HG02610 (cell line): ENCODE data around the gene GPR152.
"Not testable (repeated sequence)": the region's sequence is repeated elsewhere in the genome, so short reads cannot be mapped to it uniquely, and the experiment has no call there.

Experiments
- ATAC-seq: cut with Tn5 transposase; IDR thresholded peaks from one replicate; pipeline ENCODE4 v1.9.1; 2021; ENCODE audit warnings: mild to moderate bottlenecking, moderate library complexity; ENCODE audit not compliant: unreplicated experiment

GPR152 gene

DNA sequence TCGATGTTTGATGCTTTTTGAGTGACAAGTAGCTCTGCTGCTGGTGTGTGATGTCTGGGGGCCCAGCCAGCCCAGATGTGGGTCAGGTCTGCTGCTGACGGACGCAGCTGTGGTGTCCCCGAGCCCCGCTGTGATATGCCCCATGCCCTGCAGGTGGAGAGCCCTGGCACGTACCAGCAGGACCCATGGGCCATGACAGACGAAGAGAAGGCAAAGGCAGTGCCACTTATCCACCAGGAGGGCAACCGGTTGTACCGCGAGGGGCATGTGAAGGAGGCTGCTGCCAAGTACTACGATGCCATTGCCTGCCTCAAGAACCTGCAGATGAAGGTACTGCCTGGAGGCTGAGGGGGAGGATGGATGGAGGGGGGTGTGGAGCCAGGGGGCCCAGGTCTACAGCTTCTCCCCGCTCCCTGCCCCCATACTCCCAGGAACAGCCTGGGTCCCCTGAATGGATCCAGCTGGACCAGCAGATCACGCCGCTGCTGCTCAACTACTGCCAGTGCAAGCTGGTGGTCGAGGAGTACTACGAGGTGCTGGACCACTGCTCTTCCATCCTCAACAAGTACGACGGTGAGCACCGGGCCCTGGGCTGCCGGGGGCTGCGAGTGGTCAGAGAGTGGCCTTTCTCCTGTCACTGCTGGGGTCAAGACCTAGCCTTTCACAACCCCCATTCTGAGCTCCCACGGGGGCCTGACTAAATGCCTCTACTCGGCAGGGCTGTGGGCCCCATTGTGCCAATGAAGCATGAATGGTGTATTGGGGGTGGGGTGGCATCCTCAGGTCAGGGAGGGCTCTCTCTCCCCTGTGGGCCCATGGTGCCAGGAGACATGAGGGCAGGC, 37.6 kb upstream of the GPR152 start:
- ATAC-seq = no peak

DNA sequence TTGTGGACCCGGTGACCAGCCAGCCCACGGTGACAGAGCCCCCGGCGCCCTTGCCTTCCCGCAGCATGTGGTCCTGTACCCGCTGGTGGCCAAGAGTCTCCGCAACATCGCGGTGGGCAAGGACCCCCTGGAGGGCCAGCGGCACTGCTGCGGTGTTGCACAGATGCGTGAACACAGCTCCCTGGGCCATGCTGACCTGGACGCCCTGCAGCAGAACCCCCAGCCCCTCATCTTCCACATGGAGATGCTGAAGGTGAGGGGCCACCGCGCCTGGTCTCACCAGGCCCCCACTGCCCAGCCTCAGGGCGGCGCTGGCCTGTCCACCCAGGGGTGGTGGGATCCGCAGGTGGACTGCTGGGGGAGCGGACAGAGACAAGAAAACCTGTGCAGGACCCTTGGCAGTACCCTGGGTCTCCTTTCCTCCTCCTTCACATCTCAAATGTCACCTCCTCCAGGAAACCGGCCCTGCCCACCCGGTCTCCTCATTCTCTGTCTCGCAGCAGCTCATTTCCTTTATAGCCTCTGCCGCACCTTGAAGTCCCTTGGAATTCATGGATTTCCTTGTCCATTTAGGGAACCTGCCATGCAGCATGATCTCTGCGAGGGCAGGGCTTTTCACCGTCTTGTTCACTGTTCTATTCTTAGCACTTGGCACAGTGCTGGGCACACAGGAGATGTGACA, 36.8 kb upstream of the GPR152 start:
- no peak for ATAC-seq

DNA sequence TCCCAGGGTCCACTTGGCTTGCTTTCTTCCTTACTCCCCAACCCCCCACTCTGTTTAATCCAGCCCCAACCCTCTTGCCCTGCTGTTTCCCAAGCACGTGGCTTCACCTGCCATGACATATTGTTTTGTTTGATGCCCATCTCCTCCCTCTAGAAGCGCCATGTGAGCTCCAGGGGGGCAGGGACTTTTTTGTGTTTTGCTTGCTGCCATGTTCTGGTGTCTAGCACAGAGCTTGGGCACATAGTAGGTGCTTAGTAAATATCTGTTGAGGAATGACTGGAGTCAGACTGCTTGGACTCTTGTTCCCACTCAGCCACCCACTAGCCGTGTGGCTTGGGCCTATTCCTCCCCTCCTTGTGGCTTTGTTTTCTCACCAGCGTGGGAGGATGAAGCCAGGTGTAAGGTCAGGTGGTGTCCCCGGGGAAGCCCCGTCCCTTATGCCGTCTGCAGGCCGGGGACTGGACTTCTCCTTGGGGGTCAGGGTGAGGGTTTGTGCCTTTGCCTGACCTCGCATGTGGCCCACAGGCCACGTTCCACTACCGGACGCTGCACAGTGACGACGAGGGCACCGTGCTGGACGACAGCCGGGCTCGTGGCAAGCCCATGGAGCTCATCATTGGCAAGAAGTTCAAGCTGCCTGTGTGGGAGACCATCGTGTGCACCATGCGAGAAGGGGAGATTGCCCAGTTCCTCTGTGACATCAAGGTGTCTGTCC, 34.1 kb upstream of the GPR152 start:
- ATAC-seq = no peak

DNA sequence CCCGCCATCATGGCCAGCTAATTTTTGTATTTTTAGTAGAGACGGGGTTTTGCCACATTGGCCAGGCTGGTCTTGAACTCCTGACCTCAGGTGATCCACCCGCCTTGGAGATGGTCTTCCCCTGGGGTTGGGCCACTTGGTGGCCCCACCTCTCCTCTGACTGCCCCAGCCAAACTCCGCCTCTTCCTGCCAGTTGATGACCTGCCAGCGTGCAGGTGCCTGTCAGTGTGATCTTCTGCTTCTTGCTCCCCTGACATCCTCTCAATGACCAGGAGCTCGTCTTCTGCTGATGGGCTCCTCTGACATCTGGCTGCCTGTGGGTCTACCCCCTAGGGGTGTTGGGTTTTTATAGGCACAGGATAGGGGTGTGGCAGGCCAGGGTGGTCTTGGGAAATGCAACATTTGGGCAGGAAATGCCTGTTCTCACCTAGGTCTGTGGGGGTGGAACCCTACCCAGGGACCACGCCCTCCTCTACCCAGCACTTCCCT, 33.4 kb upstream of the GPR152 start:
- not testable (repeated sequence) for ATAC-seq

DNA sequence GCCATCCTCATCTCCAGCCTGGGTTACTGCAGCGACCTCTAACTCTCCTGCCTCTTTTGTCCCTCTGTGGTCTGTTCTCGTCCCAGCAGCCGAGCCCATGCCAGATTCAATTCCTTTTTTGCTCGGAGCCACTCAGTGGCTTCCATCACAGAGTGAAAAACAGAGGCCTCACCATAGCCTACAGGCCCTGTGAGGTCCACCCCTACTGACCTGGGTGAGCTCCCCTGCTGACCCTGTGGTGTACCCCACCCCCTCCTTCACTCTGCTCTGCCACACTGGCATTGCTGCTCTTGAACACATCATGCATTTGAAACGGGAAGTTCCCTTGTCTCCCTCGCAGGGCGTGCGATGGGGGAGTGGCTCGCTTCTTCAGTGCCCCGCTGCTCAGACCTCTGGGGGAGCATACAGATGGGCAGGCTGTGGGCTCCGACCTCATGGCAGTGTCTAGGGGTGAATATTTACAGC, 32.4 kb upstream of the GPR152 start:
- no peak for ATAC-seq

DNA sequence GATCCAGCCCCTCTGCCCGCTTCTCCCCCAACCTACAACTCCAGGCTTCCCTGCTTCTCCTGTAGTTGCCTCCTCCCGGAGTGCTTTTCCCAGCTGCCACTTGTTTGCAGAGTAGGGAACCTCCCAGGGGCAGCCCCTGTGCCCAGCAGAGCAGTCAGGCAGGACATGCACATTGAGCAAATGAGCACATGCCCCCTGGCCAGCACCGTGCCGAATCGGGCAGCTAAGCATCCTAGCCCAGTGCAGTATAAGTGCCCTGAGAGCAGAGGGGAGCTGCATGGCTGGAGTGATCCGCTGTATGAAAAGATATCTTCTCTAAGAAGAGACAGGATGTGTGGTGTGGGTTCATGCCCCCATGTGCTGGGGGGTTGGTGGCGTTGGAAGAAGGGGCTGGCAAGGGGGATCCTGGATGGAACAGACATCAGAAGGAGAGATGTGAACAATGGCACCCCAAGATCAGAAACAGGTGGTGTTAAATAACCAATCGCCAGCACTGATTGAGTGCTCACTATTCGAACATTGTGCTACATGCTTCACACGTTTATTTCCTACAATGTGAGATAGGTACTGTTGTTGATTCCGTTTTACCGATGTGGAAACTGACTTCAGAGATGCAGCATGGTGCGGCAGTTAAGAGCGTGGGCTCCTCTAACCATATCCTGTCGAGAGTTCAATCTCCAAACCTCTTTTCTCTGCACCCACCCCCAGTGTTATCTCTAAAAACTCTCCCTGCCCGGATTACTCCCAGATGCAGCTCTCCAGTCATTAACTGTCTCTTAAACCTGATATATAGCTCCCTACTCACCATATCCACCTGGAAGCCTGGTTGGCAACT, 31.5 kb upstream of the GPR152 start:
- no peak for ATAC-seq

DNA sequence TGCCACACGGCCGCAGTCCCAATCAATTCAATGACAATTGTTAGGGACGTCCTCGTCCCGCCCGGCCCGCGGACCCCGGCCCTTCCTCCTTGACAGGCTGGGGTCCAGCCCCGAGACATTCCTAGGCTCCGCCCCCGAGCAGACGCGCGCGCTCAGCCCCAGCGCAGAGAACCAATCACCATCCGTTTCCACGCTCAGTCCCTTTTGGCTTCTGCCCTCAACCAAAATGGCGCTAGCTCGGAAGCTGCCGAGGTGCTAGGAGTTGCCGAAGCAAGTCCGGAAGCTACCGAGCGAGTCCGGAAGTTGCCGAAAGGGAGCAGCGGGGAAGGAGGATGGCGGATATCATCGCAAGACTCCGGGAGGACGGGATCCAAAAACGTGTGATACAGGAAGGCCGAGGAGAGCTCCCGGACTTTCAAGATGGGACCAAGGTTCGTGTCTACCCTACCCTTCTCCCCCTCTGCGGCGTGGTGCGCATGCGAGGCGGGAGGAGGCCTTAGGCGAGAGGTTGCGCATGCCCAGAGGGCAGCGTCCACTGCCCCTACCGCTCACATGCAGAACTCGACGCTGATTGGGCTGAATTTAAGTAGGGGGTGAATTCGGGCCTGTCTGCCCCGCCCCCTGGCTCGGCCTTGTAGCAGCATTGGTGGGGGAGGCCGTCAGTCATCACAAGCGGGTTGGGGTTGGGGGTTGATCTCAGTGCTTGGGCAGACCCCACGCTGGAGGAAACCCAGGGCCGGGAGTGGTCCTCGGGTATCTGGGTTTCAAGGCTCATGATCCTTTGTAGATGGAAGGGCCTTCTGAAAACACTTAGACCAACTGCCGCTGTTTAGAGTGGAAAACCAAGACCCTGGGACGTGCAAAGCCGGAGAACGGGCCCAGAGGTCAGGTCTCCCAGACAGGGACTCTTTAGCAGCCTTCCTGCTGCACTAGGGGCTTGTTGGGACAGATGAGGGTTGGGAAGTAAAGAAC, 30.6 kb upstream of the GPR152 start, which contains the start of gene AIP:
AIP (plus strand) TSS at position 200 of the 972 bp plus-strand sequence; CDS start at position 333, 133 bp downstream.
- peak; percentile 70 for ATAC-seq

DNA sequence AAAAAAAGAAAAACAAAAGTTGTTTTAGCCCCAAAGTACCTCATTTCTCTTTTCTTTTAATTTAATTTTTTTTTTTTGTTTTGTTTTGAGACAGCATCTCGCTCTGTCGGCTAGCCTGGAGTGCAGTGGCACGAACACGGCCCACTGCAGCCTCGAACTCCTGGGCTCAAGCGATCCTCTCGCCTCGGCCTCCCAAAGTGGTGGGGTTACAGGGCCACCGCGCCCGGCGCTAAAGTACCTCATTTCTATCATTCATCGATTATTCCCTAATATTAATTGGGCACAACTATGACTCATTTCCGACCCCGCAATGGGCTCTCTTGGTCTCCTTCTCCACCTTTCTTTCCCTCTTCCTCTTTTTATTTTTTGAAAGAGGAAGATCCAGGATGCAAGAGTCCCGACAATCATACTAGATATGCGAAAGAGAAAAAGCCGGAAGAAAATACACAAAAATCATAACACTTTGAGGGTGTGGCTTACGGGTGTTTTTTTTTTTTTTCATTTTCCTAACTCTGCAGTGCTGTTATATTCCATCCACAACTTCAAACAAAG, 29.8 kb upstream of the GPR152 start:
- ATAC-seq = no peak

DNA sequence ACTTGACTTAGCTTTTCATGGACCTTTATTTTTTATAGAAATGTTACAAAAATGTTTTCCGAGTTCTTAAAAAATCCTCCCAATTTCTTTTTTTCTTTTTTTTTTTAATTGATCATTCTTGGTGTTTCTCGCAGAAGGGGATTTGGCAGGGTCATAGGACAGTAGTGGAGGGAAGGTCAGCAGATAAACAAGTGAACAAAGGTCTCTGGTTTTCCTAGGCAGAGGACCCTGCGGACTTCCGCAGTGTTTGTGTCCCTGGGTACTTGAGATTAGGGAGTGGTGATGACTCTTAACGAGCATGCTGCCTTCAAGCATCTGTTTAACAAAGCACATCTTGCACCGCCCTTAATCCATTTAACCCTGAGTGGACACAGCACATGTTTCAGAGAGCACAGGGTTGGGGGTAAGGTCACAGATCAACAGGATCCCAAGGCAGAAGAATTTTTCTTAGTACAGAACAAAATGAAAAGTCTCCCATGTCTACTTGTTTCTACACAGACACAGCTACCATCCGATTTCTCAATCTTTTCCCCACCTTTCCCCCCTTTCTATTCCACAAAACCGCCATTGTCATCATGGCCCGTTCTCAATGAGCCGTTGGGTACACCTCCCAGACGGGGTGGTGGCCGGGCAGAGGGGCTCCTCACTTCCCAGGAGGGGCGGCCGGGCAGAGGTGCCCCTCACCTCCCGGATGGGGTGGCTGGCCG, 25.0 kb upstream of the GPR152 start:
- ATAC-seq = not testable (repeated sequence)

DNA sequence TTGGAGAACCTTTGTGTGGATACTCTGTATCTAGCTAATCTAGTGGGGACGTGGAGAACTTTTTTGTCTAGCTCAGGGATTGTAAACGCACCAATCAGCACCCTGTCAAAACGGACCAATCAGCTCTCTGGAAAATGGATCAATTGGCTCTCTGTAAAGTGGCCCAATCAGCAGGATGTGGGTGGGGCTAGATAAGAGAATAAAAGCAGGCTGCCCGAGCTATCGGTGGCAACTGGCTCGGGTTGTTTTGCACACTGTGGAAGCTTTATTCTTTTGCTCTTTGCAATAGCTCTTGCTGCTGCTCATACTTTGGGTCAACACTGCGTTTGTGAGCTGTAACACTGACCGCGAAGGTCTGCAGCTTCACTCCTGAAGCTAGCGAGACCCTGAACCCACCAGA, 24.2 kb upstream of the GPR152 start:
- ATAC-seq = not testable (repeated sequence)

DNA sequence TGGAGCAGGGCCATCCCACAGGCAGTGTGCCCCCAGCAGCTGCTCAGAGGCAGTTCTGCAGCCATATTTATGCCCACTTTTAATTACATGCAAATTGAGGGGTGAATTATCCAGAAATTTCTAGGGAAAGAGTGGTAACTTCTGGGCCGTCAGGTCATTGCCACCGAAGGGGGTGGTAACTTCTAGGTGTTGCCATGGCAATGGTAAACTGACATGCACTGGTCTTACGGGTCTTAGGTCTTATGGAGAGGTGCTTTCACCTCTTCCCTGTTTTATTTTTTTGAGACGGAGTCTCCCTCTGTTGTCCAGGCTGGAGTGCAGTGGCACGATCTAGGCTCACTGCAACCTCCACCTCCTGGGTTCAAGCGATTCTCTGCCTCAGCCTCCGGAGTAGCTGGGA, 20.4 kb upstream of the GPR152 start:
- ATAC-seq = no peak

DNA sequence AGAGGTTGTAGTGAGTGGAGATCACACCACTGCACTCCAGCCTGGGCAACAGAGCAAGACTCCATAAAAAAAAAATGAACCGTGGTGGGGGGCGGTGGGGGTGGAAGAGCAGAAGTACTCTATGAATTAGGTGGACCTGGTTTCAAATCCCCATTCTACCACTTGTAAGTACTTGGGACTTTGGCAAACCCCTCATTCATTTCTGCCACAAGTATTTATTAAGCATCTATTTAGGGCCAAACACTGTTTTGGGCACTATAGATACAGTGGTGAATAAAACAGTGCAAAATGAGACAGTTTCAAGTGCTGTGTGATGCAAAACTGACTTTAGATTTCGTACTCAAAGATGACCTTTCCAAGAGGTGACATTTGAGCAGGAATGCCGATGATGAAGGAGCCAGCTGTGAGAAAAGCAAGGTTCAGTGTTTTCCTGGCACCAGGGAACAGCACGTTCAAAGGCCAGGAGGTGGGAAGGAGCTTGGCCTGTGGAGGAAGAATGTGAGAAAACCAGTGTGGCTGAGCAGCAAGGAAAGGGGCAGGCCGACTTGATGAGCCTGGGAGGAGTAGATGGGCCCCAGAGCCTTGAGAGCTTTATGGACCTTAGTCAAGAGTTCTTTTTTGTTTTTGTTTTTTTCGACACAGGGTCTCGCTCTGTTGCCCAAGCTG, 17.9 kb upstream of the GPR152 start:
- no peak for ATAC-seq

DNA sequence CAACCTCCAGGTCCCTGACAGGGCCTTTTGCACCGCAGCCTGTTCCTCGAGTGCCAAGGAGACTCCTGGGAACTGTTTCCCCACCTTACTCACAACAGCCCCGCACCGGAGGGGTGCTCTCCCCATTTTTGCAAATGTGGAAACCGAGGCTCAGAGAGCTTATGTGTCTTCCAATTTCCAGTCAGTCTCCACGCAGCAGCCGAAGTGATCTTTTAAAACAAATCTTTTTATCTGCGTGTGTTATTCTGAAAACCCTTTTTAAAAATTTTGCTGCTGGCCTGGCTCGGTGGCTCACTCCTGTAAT, 16.9 kb upstream of the GPR152 start:
- no peak for ATAC-seq

DNA sequence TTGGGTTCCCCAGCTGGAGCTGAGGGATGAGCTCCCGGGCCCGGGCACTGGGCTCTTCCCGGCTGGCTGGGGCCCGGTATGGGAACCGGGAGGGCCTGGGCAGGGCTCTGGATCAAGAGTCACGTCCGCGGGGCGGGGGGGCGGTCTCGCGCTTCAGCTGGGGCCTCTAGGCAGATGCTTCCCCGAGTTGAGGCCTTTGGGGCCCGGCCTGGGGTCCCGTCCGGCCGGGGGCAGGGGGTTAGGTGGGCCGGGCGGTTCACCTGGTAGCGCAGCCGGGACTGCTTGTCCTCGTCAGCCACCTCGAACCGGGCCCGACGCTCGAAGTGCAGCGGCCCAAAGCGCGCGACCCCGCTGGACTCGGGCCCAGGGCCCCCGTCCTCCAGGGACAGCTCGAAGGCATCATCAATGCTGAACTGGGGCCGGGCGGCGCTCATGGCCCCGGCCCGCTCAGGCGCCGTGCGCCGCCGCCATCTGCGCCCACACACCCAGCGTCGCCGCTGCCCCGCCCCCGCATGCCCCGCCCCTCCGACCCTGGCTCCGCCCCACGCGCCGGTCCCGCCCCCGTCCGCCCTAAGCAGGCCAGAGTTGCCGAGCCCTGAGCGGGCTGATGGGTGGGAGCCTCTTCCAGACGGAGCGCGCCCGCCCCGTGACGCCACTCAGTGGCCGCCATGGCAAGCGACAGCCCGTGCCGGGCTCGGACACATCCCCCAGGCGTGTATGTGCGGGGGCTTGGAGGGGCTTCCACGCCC, 16.4 kb upstream of the GPR152 start, which contains the start of gene TMEM134:
TMEM134 (minus strand) TSS at position 493 of the 749 bp plus-strand sequence; CDS start at position 434, 59 bp downstream.
- peak; percentile 69 for ATAC-seq

DNA sequence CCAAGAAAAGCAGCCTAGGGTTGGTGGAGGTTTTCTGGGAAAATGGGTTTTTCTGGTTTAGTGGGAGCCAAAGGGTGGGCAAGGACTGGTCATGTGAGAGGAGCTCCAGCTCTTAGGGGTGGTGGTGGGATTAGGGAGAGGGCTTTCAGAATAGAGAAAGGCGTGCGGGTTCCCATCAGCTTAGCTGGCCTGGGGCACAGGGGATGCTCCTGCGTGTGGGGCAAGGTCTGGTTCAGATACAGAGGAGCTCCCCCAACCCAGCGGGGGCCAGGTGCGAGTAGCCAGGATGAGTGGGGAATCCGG, 15.9 kb upstream of the GPR152 start:
- ATAC-seq = no peak

DNA sequence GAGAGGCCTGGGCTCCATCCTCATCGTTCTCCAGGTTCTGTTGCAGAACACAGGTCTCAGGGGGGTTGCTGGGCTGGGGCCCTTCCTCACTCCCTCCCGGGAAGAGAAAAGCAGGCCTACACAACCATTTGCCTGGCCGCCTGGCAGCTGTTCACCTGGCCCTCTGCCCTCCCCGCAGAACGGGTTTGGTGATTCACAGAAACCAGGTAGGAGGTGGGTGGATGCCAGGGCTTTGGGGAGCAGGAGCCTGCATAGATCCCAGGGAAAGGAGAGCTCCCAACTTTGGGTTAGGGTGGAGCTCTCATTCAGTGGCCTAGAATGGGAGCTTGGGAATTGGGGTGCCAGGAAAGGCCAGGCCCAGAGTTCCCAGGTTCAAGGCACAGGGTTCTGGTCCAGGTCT, 15.5 kb upstream of the GPR152 start:
- ATAC-seq = no peak
